Measurements from ENCODE around the gene AK8. TPM values are rescaled to one million over a fixed set of nuclear protein-coding genes. Genes with fewer than 3 reads are reported as not detected.

AK8 gene
- total and polyA plus RNA-seq, 4 donors, result 0.07 to 0.26 (median 0.11) TPM

- TF ChIP-seq FOXA1 (IDR thresholded peaks at IDR 0.05) (no peak), NR2F2 (IDR thresholded peaks at IDR 0.05) (no peak), RXRA (IDR thresholded peaks at IDR 0.05) (no peak)
These were observed 19.3 kb downstream of the AK8 start (continued) for GRCh38 chr9:132858751-132859150.

- H3K9me3 ChIP-seq (ENCODE audit: control insufficient read depth in 4 of 4, low read length in 3 of 4), result no peaks in the 10 kb centered on the region
- no peak for DNase-seq (ENCODE audit: low spot score)
- WGBS, result 73% methylated on average over 24 of the region's 24 CpGs
- peaks cover 0 to 6% (median 0%) of the 10 kb centered on the region in 4 donors for H3K27me3 ChIP-seq (ENCODE audit: control insufficient read depth in 4 of 4, insufficient read depth in 4 of 4, low read length in 3 of 4)
- H3K9ac ChIP-seq (ENCODE audit: low read depth in 1 of 2, low read length in 2 of 2), result no peak overlapping the region
- H3K4me3 ChIP-seq (ENCODE audit: low read depth in 1 of 3, low read length in 3 of 3), result no peak overlapping the region
- TF ChIP-seq HNF4G (IDR thresholded peaks at IDR 0.05), result no peak
- no peak for TF ChIP-seq SP1 (IDR thresholded peaks at IDR 0.05)
- TF ChIP-seq ZBTB33 (IDR thresholded peaks at IDR 0.05), result no peak
- no peaks in the 10 kb centered on the region for H3K36me3 ChIP-seq (ENCODE audit: control insufficient read depth in 4 of 4, insufficient read depth in 3 of 4, low read depth in 1 of 4, low read length in 3 of 4)
- H3K4me1 ChIP-seq (ENCODE audit: control insufficient read depth in 4 of 4, insufficient read depth in 4 of 4, low read length in 3 of 4), result no peaks in the 10 kb centered on the region
- H3K27ac ChIP-seq (ENCODE audit: low read depth in 1 of 2, low read length in 2 of 2), result no peak overlapping the region
These were observed 20.3 kb downstream of the AK8 start for GRCh38 chr9:132857616-132858342.

GRCh38 chr9:132857031-132857430, 21.1 kb downstream of the AK8 start:
- WGBS, result 65% methylated on average over 8 of the region's 8 CpGs
- Histone ChIP-seq H3K4me1 (ENCODE audit: control insufficient read depth in 4 of 4, insufficient read depth in 4 of 4, low read length in 3 of 4) (no peaks in the 10 kb centered on the region), H3K9ac (ENCODE audit: low read depth in 1 of 2, low read length in 2 of 2) (no peak overlapping the region), H3K4me3 (ENCODE audit: low read depth in 1 of 3, low read length in 3 of 3) (no peak overlapping the region), H3K9me3 (ENCODE audit: control insufficient read depth in 4 of 4, low read length in 3 of 4) (no peaks in the 10 kb centered on the region), H3K27ac (ENCODE audit: low read depth in 1 of 2, low read length in 2 of 2) (no peak overlapping the region), H3K27me3 (ENCODE audit: control insufficient read depth in 4 of 4, insufficient read depth in 4 of 4, low read length in 3 of 4) (peaks cover 0 to 6% (median 0%) of the 10 kb centered on the region in 4 donors), H3K36me3 (ENCODE audit: control insufficient read depth in 4 of 4, insufficient read depth in 3 of 4, low read depth in 1 of 4, low read length in 3 of 4) (no peaks in the 10 kb centered on the region)
- no peak for DNase-seq (ENCODE audit: low spot score)
- no peak for TF ChIP-seq MAX (IDR thresholded peaks at IDR 0.05)
- no peak for TF ChIP-seq ATF3 (IDR thresholded peaks at IDR 0.05)
- no peak for TF ChIP-seq HNF4G (IDR thresholded peaks at IDR 0.05)
- TF ChIP-seq FOXA2 (IDR thresholded peaks at IDR 0.05), result no peak
- no peak for TF ChIP-seq EGR1 (IDR thresholded peaks at IDR 0.05; ENCODE audit: low read depth in 2 of 2)
- no peak for TF ChIP-seq HNF4A (conservative IDR thresholded peaks at IDR 0.05)
- TF ChIP-seq RXRA (IDR thresholded peaks at IDR 0.05), result no peak
- no peak for TF ChIP-seq ZBTB33 (IDR thresholded peaks at IDR 0.05)
- no peak for TF ChIP-seq GABPA (IDR thresholded peaks at IDR 0.05 in 1 of 2, conservative IDR thresholded peaks at IDR 0.05 in 1 of 2)
- no peak for TF ChIP-seq SP1 (IDR thresholded peaks at IDR 0.05)
- no peak for TF ChIP-seq JUND (IDR thresholded peaks at IDR 0.05)
- TF ChIP-seq CTCF (IDR thresholded peaks at IDR 0.05; ENCODE audit: low read depth, low read length, missing input control), result no peak
- no peak for TF ChIP-seq NR2F2 (IDR thresholded peaks at IDR 0.05)
- no peak for TF ChIP-seq REST (IDR thresholded peaks at IDR 0.05)
- no peak for TF ChIP-seq FOXA1 (IDR thresholded peaks at IDR 0.05)
- TF ChIP-seq TAF1 (conservative IDR thresholded peaks at IDR 0.05), result no peak
- TF ChIP-seq RAD21 (IDR thresholded peaks at IDR 0.05), result no peak
